Breast epithelium (tissue), 4 donors: ENCODE measurements around the gene PANK2. TPM values are rescaled to one million over a fixed set of nuclear protein-coding genes. Genes with fewer than 3 reads are reported as not detected.

Experiments
- DNase-seq, 2 donors: peaks; one replicate each; pipeline ENCODE4 v3.0.0-alpha.2; 2019; ENCODE audit warnings: low spot score in 2 of 2
- H3K27ac ChIP-seq, 2 donors: fragments of 200-600 bp; sonication (generic) in 1 of 2; one replicate each; pipeline ENCODE4 v1.5.1; 2016 to 2019; ENCODE audit warnings: mild to moderate bottlenecking in 1 of 2
- H3K27me3 ChIP-seq, 2 donors: fragments of 200-600 bp; sonication (generic) in 1 of 2; one replicate each; pipeline versions ENCODE4 v1.5.1 to v1.6.0; 2017 to 2019; ENCODE audit warnings: control low read depth in 1 of 2, mild to moderate bottlenecking in 1 of 2
- H3K36me3 ChIP-seq: fragments of 200-600 bp; one replicate; pipeline ENCODE4 v1.5.1; 2019
- H3K4me1 ChIP-seq, 2 donors: fragments of 200-600 bp; sonication (generic); one replicate each; pipeline ENCODE4 v1.5.1; 2016 to 2019; ENCODE audit warnings: control low read depth in 1 of 2
- H3K4me3 ChIP-seq, 3 donors: fragments of 200-600 bp; sonication (generic); 1 replicate in 2 of 3; 2 replicates in 1 of 3; pipeline ENCODE4 v1.5.1; 2016 to 2019; ENCODE audit warnings: mild to moderate bottlenecking in 3 of 3, moderate library complexity in 2 of 3
- H3K9me3 ChIP-seq, 2 donors: fragments of 200-600 bp; sonication (generic) in 1 of 2; one replicate each; pipeline ENCODE4 v1.5.1; 2016 to 2019; ENCODE audit warnings: control low read depth in 1 of 2
- CTCF ChIP-seq, 3 donors: fragments of 450-650 bp; IDR thresholded peaks; one replicate each; pipeline ENCODE4 v1.5.1; 2016 to 2017; ENCODE audit warnings: antibody characterized with exemption in 3 of 3, mild to moderate bottlenecking in 3 of 3, moderate library complexity in 3 of 3
- POLR2A ChIP-seq: fragments of 450-650 bp; IDR thresholded peaks from one replicate; pipeline ENCODE4 v1.6.1; 2016; ENCODE audit warnings: antibody characterized with exemption, mild to moderate bottlenecking, moderate library complexity
- POLR2AphosphoS5 ChIP-seq, 3 donors: sonication (generic); formaldehyde crosslinking; IDR thresholded peaks; one replicate each; pipeline ENCODE4 v1.6.1; 2017; ENCODE audit warnings: antibody characterized with exemption in 3 of 3
- intact Hi-C: fragments of 100-400 bp; cut with DNase I; formaldehyde crosslinking; loops from one replicate; pipeline ENCODE4 v1.15.1; 2023; ENCODE audit warnings: low total_unique reads
- total RNA-seq, 3 donors: library from RNA; depleted of rRNA; stranded (reverse); fragments of >200 nt; gene quantifications; one replicate each; pipeline ENCODE4 v1.1.0, GENCODE V29; 2016

Gene PANK2
- total RNA-seq, 3 donors from 2014 or later: 38.2 to 40.1 (median 38.7) TPM

DNA sequence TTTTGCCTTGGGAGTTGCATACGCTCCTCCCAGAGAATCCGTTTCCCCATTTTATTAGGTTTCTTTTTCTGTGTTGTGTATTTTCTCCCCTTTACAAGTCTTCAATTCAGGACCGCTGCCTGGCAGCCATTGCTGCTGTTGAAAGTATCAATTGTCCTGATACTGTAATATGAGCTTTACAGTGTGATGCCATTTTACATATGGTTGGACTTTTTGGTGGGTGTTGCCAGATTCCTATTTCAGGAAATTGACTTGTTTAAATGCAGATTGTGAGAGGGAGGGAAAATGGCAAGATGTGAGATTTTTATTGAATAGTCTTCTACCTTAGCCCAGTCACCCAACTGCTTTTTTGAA lies 1.2 kb downstream of the PANK2 start:
- Histone ChIP-seq H3K36me3 (no peaks in the 10 kb centered on the region), H3K9me3 (no peaks in the 10 kb centered on the region), H3K27me3 (no peaks in the 10 kb centered on the region), H3K4me3 (peak overlapping the region; percentile 96 to 100 (median 98)), H3K4me1 (peaks cover 0 to 26% of the 10 kb centered on the region in 2 donors), H3K27ac (peak overlapping the region; percentile 96 to 97)
- DNase-seq: no peak
- intact Hi-C loops: loop anchor here (2.0 kb wide), 1 partner anchor 184 kb away; no protein-coding TSS in a partner anchor
- TF ChIP-seq CTCF (IDR thresholded peaks at IDR 0.05): no peak
- no peak for TF ChIP-seq POLR2A
- TF ChIP-seq POLR2AphosphoS5 (IDR thresholded peaks at IDR 0.05): no peak

- intact Hi-C loops: loop anchor here (2.0 kb wide), 1 partner anchor 184 kb away; no protein-coding TSS in a partner anchor
- Histone ChIP-seq H3K4me3 (peak overlapping the region; percentile 96 to 100 (median 98)), H3K4me1 (peaks cover 0 to 27% of the 10 kb centered on the region in 2 donors)
Observed at GRCh38 chr20:3890999-3891929, 2.1 kb downstream of the PANK2 start.

GRCh38 chr20:3894796-3895195 lies 5.6 kb downstream of the PANK2 start:
- Histone ChIP-seq H3K27ac (peak overlapping the region in 1 of 2 donors; percentile 57), H3K36me3 (no peaks in the 10 kb centered on the region), H3K4me1 (peaks cover 0 to 29% of the 10 kb centered on the region in 2 donors), H3K4me3 (no peak overlapping the region), H3K27me3 (no peaks in the 10 kb centered on the region), H3K9me3 (no peaks in the 10 kb centered on the region)
- DNase-seq: no peak
- intact Hi-C loops: no loop called here
- TF ChIP-seq POLR2A (no peak), CTCF (IDR thresholded peaks at IDR 0.05) (no peak), POLR2AphosphoS5 (IDR thresholded peaks at IDR 0.05) (no peak)

More at GRCh38 chr20:3890999-3891929, 2.1 kb downstream of the PANK2 start:
- Histone ChIP-seq H3K36me3 (no peaks in the 10 kb centered on the region), H3K27ac (peak overlapping the region; percentile 15 to 97), H3K27me3 (no peaks in the 10 kb centered on the region), H3K9me3 (no peaks in the 10 kb centered on the region)
- TF ChIP-seq POLR2AphosphoS5 (IDR thresholded peaks at IDR 0.05) (no peak), CTCF (IDR thresholded peaks at IDR 0.05) (no peak), POLR2A (no peak)
- no peak for DNase-seq

DNA sequence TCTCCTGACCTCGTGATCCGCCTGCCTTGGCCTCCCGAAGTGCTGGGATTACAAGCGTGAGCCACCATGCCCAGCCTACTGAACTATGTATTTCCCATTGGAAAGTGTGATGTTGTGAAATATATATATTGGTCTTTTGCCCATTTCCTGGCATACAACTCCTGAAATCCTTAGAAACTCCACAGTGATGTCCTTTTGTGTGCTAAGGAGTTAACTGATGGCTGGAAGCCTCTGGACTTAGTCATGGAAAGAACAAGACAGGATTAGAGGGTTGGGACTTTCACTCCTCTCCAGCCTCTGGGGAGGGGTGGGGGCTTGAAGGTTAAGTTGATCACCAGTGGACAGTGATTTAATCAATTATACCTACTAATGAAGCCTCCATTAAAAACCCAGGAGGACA lies 7.1 kb downstream of the PANK2 start:
- no peak for TF ChIP-seq POLR2A
- TF ChIP-seq POLR2AphosphoS5 (IDR thresholded peaks at IDR 0.05): no peak
- TF ChIP-seq CTCF (IDR thresholded peaks at IDR 0.05): no peak
- peaks cover 0 to 27% of the 10 kb centered on the region in 2 donors for H3K4me1 ChIP-seq
- no peak for DNase-seq
- no peaks in the 10 kb centered on the region for H3K27me3 ChIP-seq
- H3K4me3 ChIP-seq: no peak overlapping the region
- peak overlapping the region; percentile 16 to 52 for H3K27ac ChIP-seq
- H3K36me3 ChIP-seq: no peaks in the 10 kb centered on the region
- intact Hi-C loops: loop anchor here (2.0 kb wide), 1 partner anchor 186 kb away; no protein-coding TSS in a partner anchor
- H3K9me3 ChIP-seq: no peaks in the 10 kb centered on the region
